GM18951 (cell line): Measurements from ENCODE around the gene PDGFB.

Experiments used
- POLR2A ChIP-seq: IDR thresholded peaks from 4 replicates; pipeline ENCODE4 v1.6.1; 2011; ENCODE audit warnings: mild to moderate bottlenecking; ENCODE audit not compliant: insufficient read length, insufficient read depth; ENCODE audit errors: extremely low read depth
- in situ Hi-C: fragments of 300-500 bp; cut with MboI; formaldehyde crosslinking; loops from one replicate; pipeline ENCODE4 v1.12.0; 2022; ENCODE audit warnings: low sequenced_read_pairs, mixed read lengths, inconsistent platforms; ENCODE audit not compliant: unreplicated experiment

PDGFB gene

DNA sequence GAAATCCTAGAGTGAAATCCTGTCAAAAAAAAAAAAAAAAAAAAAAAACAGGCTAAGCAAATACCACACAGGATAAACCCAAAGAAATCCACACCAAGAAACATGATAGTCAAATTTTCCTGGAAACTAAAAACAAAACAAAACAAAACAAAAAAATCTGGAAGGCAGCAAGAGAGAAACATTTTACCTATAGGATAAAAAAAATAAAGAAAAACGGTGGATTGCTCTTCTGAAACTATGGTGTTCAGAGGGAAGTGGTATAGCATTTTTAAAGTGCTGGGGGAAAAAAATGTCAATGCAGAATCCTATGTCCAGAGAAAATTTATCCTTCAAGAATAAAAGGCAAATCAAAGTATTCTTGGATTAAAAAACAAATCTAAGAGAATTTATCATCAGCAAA lies 50.7 kb downstream of the PDGFB start:
- TF ChIP-seq POLR2A = no peak
- in situ Hi-C loops = no loop called here

DNA sequence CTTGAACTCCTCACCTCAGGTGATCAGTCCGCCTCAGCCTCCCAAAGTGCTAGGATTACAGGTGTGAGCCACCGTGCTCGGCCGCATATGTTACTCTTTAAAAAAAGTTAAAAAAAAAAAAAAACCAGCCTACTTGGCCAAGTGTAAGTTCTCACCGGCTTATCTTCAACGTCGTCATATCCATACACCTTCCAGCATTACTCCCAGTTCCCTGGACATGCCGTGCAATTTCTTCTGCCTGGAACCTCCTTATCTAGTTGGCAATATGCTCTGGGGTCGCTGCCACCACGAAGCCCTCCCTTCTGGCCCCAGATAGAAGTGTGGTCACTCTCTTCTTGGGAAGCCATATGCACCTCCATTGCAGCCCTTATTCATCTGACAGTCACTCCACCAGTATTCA lies 56.0 kb downstream of the PDGFB start:
- TF ChIP-seq POLR2A = no peak
- in situ Hi-C loops = no loop called here

DNA sequence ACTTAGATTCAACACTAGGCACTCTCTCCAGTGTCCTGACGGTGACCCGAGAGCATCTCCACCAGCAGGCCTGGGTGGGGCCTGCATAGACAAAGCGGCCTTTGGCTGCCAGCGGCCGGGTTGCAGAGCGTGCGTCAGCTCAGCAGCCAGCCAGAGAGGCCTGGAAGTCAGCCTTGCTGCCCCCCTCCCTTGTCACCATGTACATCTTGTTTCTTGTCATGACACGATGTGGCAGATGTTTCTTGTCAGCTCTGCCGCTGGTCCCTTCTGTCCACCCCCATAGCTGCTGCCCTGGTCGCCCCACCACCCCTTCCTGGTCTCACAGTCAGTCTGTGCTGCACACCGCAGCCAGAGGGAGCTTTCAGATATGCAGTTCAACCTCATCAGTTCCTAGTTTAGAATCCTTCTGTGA lies 59.2 kb downstream of the PDGFB start:
- in situ Hi-C loops = no loop called here
- no peak for TF ChIP-seq POLR2A

DNA sequence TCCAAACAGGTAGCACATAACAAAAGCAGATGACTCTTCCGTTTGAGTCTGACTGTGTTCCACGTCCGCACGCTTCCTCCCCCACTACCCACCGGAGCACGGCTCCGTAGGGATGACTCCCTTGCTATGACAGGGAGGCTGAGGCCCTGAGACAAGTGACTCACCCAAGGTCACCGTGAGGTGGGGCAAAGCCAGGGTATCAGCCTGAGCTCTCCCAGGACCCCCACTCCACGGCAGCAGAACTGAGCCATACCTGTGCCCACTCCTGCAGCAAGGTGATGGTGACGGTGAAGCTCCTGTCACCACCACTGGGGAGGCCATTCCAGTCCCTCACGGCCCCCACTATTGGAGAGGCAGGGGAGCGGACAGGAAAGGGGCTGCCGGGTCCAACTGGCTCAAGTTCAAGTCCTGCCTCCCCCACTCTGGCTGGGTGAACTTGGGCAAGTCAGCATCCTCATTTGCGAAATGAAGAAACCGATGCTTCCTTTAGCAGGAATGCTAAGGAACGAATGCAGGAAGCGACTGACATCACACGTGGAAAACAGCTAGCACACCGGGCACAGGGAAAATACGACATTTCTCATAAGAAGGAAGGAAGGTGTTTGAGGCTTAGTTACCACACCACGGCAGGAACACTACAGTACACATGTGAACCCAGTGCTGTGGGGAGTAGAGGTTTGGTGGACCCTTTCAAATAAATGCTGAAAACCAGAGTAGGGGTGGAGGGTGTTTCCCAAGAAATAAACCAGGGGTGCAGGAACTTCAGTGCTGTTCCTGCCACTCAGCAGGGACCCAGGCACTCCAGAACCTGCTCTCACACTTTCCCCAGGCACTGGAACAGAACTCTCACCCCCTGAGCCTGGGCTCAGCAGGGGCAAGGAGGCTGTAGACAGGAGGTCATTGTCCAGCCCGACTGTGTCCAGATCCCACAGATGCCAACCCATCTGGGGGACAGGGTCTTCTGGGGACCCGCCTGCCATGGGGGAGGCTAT lies 59.9 kb downstream of the PDGFB start:
- in situ Hi-C loops = no loop called here
- TF ChIP-seq POLR2A = no peak

DNA sequence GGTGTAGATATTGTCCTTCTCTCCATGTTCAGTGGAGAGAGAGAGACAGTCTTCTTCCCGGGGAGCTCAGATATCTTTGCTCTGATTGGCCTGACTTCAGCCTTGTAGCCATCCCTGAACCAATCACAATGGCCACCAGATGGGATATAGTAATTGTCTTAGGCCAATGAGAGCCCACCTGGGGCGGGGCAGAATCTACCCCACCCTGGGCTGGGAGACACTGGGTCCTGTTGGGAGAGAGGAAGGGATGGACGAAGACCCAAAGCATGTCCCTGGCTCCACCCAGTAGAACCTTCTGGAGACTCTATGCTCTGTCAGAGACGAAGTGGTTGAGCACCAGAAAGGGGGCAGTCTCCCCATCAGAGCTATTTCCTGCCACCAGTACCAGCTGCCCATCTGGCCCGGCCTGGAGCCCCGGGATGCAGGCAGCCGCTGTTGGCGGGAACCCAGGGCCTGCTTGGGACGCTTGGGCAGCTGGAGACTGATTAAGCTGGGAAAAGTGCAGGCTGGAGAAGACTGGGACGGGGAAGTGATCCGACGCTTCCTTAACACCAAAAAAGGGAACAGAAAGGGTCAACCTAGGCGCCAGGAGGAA lies 60.7 kb downstream of the PDGFB start:
- TF ChIP-seq POLR2A = no peak
- in situ Hi-C loops = no loop called here

DNA sequence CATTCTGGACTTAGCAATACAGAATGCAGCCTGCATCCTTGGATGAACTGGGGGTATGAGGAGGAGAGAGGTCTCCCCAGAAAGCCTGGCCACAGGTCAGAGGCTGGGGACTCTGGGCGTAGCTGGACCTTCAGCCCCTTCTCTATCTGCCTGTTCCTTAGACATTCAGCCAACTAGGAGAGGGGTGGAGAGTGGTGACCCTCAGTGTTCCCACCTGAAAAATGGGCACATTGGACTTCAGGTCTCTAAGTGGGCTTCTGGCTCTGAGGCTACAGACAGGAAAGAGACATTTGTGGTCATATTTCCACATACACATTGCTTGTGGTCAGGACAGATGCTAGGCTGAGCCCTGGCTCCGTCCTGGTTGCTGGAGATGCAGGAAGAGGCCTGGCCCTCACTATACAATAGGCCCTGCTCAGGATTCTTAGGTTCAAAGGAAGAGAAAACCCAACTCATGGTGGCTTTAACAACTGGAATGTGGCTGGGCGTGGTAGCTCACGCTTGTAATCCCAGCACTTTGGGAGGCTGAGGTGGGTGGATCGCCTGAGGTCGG lies 62.2 kb downstream of the PDGFB start:
- in situ Hi-C loops = no loop called here
- no peak for TF ChIP-seq POLR2A

DNA sequence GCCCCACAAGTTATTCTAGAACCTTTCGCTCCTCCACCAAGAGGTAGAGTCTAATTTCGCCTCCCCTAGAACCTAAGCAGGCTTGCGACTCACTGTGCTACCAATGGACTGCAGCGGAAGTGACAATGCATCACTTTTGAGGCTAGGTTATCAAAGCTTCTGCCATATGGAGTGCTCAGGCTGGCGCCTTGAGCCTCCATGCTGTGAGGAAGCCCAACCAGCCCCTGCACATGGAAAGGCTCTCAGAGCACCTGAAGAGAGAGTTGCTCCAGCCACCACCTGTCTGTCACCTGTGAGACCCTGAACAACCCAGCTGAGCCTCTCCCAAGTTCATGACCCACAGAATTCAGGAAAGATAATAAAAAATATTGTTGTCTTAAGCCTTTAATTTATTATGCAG lies 63.0 kb downstream of the PDGFB start:
- in situ Hi-C loops = no loop called here
- no peak for TF ChIP-seq POLR2A

DNA sequence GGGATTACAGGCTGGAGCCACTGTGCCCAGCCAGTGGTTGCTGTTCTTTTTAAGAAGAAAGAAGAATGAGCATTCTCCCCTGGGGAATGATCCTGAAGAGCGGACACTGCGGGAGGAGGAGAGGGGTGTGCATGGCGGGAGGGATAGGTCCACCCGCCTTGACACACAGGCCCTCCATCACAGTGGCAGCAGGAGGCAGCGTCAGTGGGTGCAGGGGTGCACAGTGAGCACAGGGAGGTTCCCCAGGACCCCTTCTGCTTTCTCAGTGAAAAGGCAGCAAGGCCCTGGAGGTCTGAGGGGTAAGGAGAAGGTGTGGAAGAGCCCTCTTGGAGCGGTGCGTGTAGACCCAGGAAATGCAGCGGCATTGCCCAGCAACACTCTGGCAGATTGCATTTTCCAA lies 63.4 kb downstream of the PDGFB start:
- TF ChIP-seq POLR2A = no peak
- in situ Hi-C loops = no loop called here

DNA sequence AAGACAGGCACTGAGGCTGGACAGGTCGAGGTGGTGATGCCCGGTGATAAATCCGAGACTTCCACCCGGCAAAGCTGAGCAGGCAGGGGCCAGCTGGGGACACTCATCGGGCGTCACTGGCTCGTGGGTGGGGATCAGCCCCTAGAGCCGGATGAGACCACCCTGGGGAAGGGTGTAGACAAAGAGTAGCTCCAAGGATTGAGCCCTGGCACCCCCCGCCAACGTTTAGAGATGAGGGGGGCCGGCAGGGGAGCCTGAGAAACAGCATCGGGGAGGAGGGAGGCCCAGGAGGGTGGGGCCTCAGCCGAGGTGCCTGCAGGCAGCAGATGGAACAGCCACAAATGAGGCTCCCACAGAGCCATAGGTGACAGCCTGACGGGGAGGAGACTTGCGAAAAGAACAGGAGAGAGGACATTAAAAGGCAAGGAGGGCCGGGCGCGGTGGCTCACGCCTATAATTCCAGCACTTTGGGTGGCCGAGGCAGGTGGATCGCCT lies 64.9 kb downstream of the PDGFB start:
- in situ Hi-C loops = no loop called here
- no peak for TF ChIP-seq POLR2A

DNA sequence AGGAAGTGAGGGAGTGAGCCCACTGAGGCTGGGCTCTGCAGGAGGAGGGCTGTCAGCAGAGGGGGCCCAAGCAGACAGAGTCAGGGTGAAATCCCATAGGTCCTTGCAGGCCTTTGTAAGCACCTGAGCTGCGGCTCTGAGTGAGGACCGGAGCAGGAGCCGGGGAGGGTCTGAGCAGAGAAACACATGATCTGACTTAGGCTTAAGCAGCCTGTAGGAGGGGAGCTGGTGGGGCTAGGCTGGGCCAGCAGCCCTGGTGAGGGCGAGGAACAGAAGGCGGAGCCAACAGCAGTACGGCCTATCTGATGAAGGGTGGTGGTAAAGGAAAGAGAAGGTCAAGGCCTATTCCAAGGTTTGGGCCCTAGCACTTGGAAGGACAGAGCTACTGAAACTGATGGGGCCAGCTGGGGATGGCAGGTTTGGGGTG lies 65.4 kb downstream of the PDGFB start:
- in situ Hi-C loops = no loop called here
- TF ChIP-seq POLR2A = no peak

DNA sequence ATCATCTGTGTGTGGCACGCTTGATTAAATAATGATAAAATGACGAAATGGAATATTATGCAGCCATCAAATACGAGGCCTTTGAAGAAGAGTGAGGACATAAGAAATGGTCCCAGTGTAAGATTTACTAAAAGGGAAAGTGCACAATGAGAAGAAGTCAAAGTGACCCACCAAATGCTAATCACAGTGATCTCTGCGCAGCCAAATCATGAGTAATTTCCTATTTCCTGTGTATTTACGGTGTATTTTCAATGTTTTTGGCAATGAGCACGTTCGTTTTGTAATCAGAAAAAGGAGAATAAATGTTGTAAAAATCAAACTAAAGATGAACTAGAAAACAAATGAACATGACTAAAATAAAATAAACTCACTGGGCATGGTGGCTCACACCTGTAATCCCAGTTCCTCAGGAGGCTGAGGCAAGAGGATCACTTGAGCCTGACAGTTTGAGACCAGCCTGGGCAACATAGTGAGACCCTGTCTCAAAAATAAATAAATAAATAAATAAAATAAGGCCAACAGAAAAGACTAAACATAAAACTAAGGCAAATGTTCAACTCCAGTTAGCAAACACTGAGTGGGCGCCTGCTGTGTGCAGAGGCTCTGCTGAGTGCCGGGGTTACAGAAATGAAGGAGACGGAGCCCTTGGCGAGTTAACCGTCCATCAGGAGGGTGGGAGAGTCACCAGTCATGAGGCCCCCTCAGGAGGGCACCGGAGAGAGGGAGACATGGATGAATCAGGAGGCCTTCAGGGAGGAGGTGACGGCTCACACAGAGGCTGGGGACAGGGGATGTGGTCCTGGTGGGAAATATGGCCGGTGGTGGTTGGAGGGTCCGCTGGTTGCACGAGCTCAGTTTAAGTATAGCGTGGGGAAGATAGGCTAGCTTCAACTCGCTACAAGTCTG lies 66.3 kb downstream of the PDGFB start:
- in situ Hi-C loops = no loop called here
- TF ChIP-seq POLR2A = no peak

DNA sequence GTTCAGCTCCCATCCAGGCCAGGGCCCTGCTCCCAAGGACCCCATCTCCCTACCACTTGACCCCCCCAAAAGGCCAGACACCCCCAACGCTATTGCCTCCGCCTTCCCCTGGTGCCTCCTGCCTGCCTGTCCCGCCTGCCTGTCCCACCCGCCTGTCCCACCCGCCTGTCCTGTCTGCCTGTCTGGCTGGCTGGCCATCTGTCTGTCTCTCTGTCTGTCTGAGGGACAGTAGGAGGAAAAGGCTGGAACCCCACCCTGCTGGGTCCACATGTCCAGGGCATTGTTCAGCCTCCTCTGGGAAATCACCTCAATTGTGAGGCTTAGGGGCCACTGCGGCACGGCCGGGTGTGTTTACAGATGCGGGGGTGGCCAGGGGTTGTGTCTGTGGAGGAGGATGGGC lies 67.0 kb downstream of the PDGFB start:
- no peak for TF ChIP-seq POLR2A
- in situ Hi-C loops = no loop called here

DNA sequence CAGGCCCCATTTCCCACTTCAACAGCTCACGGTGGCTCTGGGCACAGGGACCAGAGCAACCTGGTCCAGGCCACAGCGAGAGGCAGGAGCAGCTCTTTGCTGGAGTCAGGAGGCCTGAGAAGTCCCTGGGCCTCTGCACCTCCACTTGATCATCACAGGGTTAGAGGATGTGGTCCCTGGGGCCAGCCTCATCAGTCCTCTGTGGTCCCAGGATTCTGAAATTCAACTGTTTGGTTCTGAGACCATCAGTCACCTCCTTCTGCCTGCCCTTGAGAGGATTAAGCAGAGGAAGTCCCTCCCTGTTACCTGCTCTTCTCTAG lies 67.4 kb downstream of the PDGFB start:
- in situ Hi-C loops = no loop called here
- TF ChIP-seq POLR2A = no peak
